ENCODE results near the gene GALNT18. TPM values are rescaled to one million over a fixed set of nuclear protein-coding genes. Genes with fewer than 3 reads are reported as not detected.
A peak's percentile ranks its signal among the peaks of the same experiment; 100 is the strongest.

GALNT18 gene
- total RNA-seq, 1 donor from 2014 or later = 22.1 TPM

- Histone ChIP-seq H3K27ac (no peak overlapping the region), H3K27me3 (no peaks in the 10 kb centered on the region), H3K4me3 (no peak overlapping the region), H3K36me3 (no peaks in the 10 kb centered on the region), H3K9me3 (no peaks in the 10 kb centered on the region), H3K4me1 (peaks cover 8% of the 10 kb centered on the region)
- peak; percentile 49 to 61 for DNase-seq (ENCODE audit: extremely low spot score in 2 of 2)
- intact Hi-C loops (cut with DNase I) = no loop called here
- TF ChIP-seq POLR2A (IDR thresholded peaks at IDR 0.05) (no peak), POLR2AphosphoS5 (IDR thresholded peaks at IDR 0.05; ENCODE audit: insufficient read depth in 1 of 2, low read depth in 1 of 2) (no peak), CTCF (IDR thresholded peaks at IDR 0.05) (no peak)
Measured at GRCh38 chr11:11587122-11587521, 34.7 kb downstream of the GALNT18 start.

GRCh38 chr11:11586465-11586864, 35.3 kb downstream of the GALNT18 start:
- Histone ChIP-seq H3K4me1 (peaks cover 12% of the 10 kb centered on the region), H3K27ac (no peak overlapping the region), H3K36me3 (no peaks in the 10 kb centered on the region), H3K27me3 (no peaks in the 10 kb centered on the region), H3K9me3 (no peaks in the 10 kb centered on the region), H3K4me3 (no peak overlapping the region)
- TF ChIP-seq POLR2AphosphoS5 (IDR thresholded peaks at IDR 0.05; ENCODE audit: insufficient read depth in 1 of 2, low read depth in 1 of 2) (no peak), POLR2A (IDR thresholded peaks at IDR 0.05) (no peak), CTCF (IDR thresholded peaks at IDR 0.05) (no peak)
- peak in 1 of 2 donors; percentile 16 for DNase-seq (ENCODE audit: extremely low spot score in 2 of 2)
- intact Hi-C loops (cut with DNase I) = no loop called here

GRCh38 chr11:11584937-11585336, 36.9 kb downstream of the GALNT18 start:
- Histone ChIP-seq H3K4me3 (no peak overlapping the region), H3K9me3 (no peaks in the 10 kb centered on the region), H3K36me3 (no peaks in the 10 kb centered on the region), H3K27me3 (no peaks in the 10 kb centered on the region), H3K4me1 (peaks cover 27% of the 10 kb centered on the region), H3K27ac (no peak overlapping the region)
- TF ChIP-seq POLR2A (IDR thresholded peaks at IDR 0.05) = no peak
- no peak for TF ChIP-seq POLR2AphosphoS5 (IDR thresholded peaks at IDR 0.05; ENCODE audit: insufficient read depth in 1 of 2, low read depth in 1 of 2)
- no peak for DNase-seq (ENCODE audit: extremely low spot score in 2 of 2)
- intact Hi-C loops (cut with DNase I) = no loop called here

GRCh38 chr11:11584530-11584810, 37.3 kb downstream of the GALNT18 start:
- Histone ChIP-seq H3K9me3 (no peaks in the 10 kb centered on the region), H3K4me1 (peaks cover 26% of the 10 kb centered on the region), H3K4me3 (no peak overlapping the region), H3K27ac (no peak overlapping the region), H3K27me3 (no peaks in the 10 kb centered on the region), H3K36me3 (no peaks in the 10 kb centered on the region)
- DNase-seq (ENCODE audit: extremely low spot score in 2 of 2) = no peak
- TF ChIP-seq POLR2A (IDR thresholded peaks at IDR 0.05) (no peak), CTCF (IDR thresholded peaks at IDR 0.05) (no peak), POLR2AphosphoS5 (IDR thresholded peaks at IDR 0.05; ENCODE audit: insufficient read depth in 1 of 2, low read depth in 1 of 2) (no peak)
- intact Hi-C loops (cut with DNase I) = no loop called here

- DNase-seq (ENCODE audit: extremely low spot score in 2 of 2) = peak in 1 of 2 donors; percentile 9
Measured at GRCh38 chr11:11583801-11584529, 37.8 kb downstream of the GALNT18 start.

More at GRCh38 chr11:11583801-11584529, 37.8 kb downstream of the GALNT18 start:
- Histone ChIP-seq H3K27ac (no peak overlapping the region), H3K9me3 (no peaks in the 10 kb centered on the region), H3K27me3 (no peaks in the 10 kb centered on the region), H3K4me3 (no peak overlapping the region), H3K36me3 (no peaks in the 10 kb centered on the region), H3K4me1 (peaks cover 25% of the 10 kb centered on the region)
- intact Hi-C loops (cut with DNase I) = no loop called here
- TF ChIP-seq CTCF (IDR thresholded peaks at IDR 0.05) = no peak
- TF ChIP-seq POLR2A (IDR thresholded peaks at IDR 0.05) = no peak
- TF ChIP-seq POLR2AphosphoS5 (IDR thresholded peaks at IDR 0.05; ENCODE audit: insufficient read depth in 1 of 2, low read depth in 1 of 2) = no peak
